ENCODE data around the gene GPC3.

GRCh38 chrX:133630362-133630761 is 355.0 kb downstream of the GPC3 start:
- TF ChIP-seq CTCF (IDR thresholded peaks at IDR 0.05) (no peak), POLR2A (IDR thresholded peaks at IDR 0.05) (no peak), POLR2AphosphoS5 (IDR thresholded peaks at IDR 0.05) (no peak), EP300 (IDR thresholded peaks at IDR 0.05) (no peak)

Measured in suprapubic skin (tissue), 4 donors.